ENCODE data around the gene SLC25A38. TPM values are rescaled to one million over a fixed set of nuclear protein-coding genes. Genes with fewer than 3 reads are reported as not detected.

Gene SLC25A38, protein sequence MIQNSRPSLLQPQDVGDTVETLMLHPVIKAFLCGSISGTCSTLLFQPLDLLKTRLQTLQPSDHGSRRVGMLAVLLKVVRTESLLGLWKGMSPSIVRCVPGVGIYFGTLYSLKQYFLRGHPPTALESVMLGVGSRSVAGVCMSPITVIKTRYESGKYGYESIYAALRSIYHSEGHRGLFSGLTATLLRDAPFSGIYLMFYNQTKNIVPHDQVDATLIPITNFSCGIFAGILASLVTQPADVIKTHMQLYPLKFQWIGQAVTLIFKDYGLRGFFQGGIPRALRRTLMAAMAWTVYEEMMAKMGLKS
- 32.5 and 41.4 TPM in 2 replicates for polyA plus RNA-seq
- polyA minus RNA-seq = 18.3 and 20.0 TPM in 2 replicates

DNA sequence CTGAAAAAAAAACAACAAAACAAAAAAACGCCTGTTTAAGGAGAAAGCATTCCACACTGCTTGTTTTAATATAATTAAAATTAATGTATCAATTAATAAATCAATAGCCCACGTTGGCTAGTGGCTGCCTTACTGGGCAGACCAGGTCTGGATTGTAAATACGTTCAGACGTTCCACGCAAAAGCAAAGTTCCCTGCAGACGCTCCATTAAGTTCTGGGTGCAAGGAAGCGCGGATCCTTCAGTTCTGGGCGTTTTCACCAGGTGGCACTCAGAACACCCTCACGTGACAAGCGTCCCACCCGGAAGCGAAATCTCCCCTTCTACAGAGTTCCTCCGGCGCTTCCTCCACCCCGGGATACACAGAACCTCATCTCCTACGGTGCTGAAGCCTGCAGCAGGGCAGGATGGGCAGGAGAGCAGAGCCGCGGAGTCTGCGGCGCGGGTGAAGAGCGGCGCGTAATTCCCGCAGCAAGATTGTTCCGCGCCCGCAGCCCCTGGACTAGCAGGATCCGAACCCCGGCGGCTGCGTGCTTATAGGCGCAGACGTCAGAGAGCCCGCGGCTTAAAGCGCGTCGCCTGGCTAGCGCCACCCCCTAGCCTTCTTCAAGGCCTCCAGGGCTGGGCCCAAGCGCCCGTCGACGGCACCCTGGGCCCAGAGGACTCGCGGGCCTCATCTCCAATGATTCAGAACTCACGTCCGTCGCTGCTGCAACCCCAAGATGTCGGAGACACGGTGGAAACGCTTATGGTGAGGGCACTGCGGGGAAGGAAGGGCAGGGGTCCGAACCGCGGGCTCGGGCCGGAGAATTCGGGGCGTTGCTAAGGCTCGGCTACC lies at the start of gene SLC25A38:
TSS of gene SLC25A38 (plus strand) at position 326 of the 836 bp plus-strand sequence. CDS start at position 681, 355 bp downstream.
- Histone ChIP-seq H3K27ac (ENCODE audit: low read length) (peak within 1 kb of the TSS; percentile 84), H3K9me2 (ENCODE audit: insufficient read depth, low read length) (no peaks in the 10 kb centered on the region), H3K79me2 (replicated peaks; ENCODE audit: insufficient read depth, low read length) (peaks cover 31% of the 10 kb centered on the region), H3K4me2 (ENCODE audit: low read length) (peak within 1 kb of the TSS; percentile 59), H3K9me3 (ENCODE audit: low read length) (no peaks in the 10 kb centered on the region), H3K27me3 (ENCODE audit: insufficient read depth, low read depth, low read length) (no peaks in the 10 kb centered on the region), H4K20me1 (ENCODE audit: insufficient read depth) (no peaks in the 10 kb centered on the region), H2AFZ (ENCODE audit: low read depth, low read length) (peak within 1 kb of the TSS; percentile 83), H3K4me3 (ENCODE audit: low read length) (peak within 1 kb of the TSS; percentile 79), H3K9ac (ENCODE audit: low read length) (peak within 1 kb of the TSS; percentile 82), H3K36me3 (ENCODE audit: insufficient read depth, low read length) (no peaks in the 10 kb centered on the region), H3F3A (ENCODE audit: insufficient read depth, low read length, poor library complexity, severe bottlenecking) (no peaks in the 10 kb centered on the region)
- TF ChIP-seq RAD21 (conservative IDR thresholded peaks at IDR 0.05) (peak; percentile 49), MXI1 (conservative IDR thresholded peaks at IDR 0.05; ENCODE audit: poor library complexity, severe bottlenecking) (peak; percentile 64), SMC3 (conservative IDR thresholded peaks at IDR 0.05; ENCODE audit: poor library complexity) (peak; percentile 64), TAF1 (IDR thresholded peaks at IDR 0.05; ENCODE audit: low read depth) (peak; percentile 58), POLR2AphosphoS5 (IDR thresholded peaks at IDR 0.05) (peak; percentile 85), EZH2 (IDR thresholded peaks at IDR 0.05; ENCODE audit: borderline replicate concordance, insufficient read depth, low read length, poor library complexity, severe bottlenecking) (no peak), EP300 (conservative IDR thresholded peaks at IDR 0.05; ENCODE audit: poor library complexity, severe bottlenecking) (no peak)
- TF ChIP-seq, protein P1, sequence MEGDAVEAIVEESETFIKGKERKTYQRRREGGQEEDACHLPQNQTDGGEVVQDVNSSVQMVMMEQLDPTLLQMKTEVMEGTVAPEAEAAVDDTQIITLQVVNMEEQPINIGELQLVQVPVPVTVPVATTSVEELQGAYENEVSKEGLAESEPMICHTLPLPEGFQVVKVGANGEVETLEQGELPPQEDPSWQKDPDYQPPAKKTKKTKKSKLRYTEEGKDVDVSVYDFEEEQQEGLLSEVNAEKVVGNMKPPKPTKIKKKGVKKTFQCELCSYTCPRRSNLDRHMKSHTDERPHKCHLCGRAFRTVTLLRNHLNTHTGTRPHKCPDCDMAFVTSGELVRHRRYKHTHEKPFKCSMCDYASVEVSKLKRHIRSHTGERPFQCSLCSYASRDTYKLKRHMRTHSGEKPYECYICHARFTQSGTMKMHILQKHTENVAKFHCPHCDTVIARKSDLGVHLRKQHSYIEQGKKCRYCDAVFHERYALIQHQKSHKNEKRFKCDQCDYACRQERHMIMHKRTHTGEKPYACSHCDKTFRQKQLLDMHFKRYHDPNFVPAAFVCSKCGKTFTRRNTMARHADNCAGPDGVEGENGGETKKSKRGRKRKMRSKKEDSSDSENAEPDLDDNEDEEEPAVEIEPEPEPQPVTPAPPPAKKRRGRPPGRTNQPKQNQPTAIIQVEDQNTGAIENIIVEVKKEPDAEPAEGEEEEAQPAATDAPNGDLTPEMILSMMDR (IDR thresholded peaks at IDR 0.05; ENCODE audit: poor library complexity, severe bottlenecking) = peak; percentile 74
- TF ChIP-seq, protein P2, sequence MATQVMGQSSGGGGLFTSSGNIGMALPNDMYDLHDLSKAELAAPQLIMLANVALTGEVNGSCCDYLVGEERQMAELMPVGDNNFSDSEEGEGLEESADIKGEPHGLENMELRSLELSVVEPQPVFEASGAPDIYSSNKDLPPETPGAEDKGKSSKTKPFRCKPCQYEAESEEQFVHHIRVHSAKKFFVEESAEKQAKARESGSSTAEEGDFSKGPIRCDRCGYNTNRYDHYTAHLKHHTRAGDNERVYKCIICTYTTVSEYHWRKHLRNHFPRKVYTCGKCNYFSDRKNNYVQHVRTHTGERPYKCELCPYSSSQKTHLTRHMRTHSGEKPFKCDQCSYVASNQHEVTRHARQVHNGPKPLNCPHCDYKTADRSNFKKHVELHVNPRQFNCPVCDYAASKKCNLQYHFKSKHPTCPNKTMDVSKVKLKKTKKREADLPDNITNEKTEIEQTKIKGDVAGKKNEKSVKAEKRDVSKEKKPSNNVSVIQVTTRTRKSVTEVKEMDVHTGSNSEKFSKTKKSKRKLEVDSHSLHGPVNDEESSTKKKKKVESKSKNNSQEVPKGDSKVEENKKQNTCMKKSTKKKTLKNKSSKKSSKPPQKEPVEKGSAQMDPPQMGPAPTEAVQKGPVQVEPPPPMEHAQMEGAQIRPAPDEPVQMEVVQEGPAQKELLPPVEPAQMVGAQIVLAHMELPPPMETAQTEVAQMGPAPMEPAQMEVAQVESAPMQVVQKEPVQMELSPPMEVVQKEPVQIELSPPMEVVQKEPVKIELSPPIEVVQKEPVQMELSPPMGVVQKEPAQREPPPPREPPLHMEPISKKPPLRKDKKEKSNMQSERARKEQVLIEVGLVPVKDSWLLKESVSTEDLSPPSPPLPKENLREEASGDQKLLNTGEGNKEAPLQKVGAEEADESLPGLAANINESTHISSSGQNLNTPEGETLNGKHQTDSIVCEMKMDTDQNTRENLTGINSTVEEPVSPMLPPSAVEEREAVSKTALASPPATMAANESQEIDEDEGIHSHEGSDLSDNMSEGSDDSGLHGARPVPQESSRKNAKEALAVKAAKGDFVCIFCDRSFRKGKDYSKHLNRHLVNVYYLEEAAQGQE (IDR thresholded peaks at IDR 0.05; ENCODE audit: borderline replicate concordance) = peak; percentile 57

DNA sequence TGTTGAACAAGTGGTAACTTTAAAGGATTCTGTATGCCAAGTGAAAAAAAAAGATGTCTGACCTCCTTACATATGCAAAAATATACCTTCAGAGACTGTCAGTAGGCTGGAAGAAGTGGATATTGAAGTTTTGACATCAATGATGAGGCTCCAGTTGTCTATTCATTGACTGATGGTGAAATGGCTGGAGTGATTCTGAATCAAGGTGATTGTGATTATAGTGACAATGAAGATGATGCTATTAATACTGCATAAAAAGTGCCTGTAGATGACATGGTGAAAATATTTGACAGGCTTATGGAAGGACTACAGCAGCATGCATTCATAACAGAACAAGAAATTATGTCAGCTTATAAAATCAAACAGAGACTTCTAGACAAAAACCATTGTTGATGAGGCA lies 49.6 kb upstream of the SLC25A38 start:
- no peaks in the 10 kb centered on the region for H3K36me3 ChIP-seq (ENCODE audit: insufficient read depth, low read length)
- TF ChIP-seq EP300 (conservative IDR thresholded peaks at IDR 0.05; ENCODE audit: poor library complexity, severe bottlenecking) = peak; percentile 90
- TF ChIP-seq, protein P1 (IDR thresholded peaks at IDR 0.05; ENCODE audit: poor library complexity, severe bottlenecking) = no peak
- H3K9ac ChIP-seq (ENCODE audit: low read length) = no peak overlapping the region

More for the DNA sequence above, 49.6 kb upstream of the SLC25A38 start:
- Histone ChIP-seq H3K9me3 (ENCODE audit: low read length) (peaks cover 3% of the 10 kb centered on the region), H3K79me2 (replicated peaks; ENCODE audit: insufficient read depth, low read length) (no peaks in the 10 kb centered on the region), H3F3A (ENCODE audit: insufficient read depth, low read length, poor library complexity, severe bottlenecking) (no peaks in the 10 kb centered on the region), H3K9me2 (ENCODE audit: insufficient read depth, low read length) (no peaks in the 10 kb centered on the region), H3K27ac (ENCODE audit: low read length) (no peak overlapping the region), H2AFZ (ENCODE audit: low read depth, low read length) (no peak overlapping the region), H4K20me1 (ENCODE audit: insufficient read depth) (no peaks in the 10 kb centered on the region), H3K4me2 (ENCODE audit: low read length) (no peak overlapping the region), H3K4me3 (ENCODE audit: low read length) (no peak overlapping the region), H3K27me3 (ENCODE audit: insufficient read depth, low read depth, low read length) (no peaks in the 10 kb centered on the region)

Data from neural cell (in vitro differentiated cells).